ENCODE measurements around the gene IQSEC2.

- TF ChIP-seq POLR2A (IDR thresholded peaks at IDR 0.05) (no peak), CTCF (IDR thresholded peaks at IDR 0.05) (no peak)
Observed at GRCh38 chrX:53260836-53261235, 20.5 kb downstream of the IQSEC2 start.
